Measurements from ENCODE around the gene TFDP2. TPM values are rescaled to one million over a fixed set of nuclear protein-coding genes. Genes with fewer than 3 reads are reported as not detected.
A peak's percentile ranks its signal among the peaks of the same experiment; 100 is the strongest.

Gene TFDP2
- total and polyA plus RNA-seq, 2 donors from 2014 or later, result 38.7 to 50.6 TPM

DNA sequence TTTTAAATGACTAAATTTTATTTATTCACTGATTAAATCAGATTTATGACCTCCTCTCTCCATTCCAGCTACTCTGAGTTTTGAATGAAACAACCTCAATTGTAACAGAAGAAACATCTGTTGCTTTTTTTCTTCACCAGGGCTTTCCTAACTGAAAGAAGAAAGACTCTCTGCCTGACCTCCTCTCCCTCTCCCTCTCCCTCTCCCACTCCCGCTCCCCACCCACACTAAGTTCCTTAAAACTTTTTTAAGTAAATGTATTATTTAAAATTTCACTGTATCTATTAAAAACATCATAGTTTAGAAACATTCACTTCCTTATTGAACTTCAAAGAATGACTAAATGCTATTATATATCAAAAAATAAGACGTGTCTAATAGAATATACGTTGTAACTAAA, 122.0 kb downstream of the TFDP2 start:
- peak overlapping the region in 1 of 2 donors; percentile 66 for H3K27ac ChIP-seq (ENCODE audit: low read depth in 2 of 2, low read length in 2 of 2)
- DNase-seq, result peak in 2 of 5 donors; percentile 43 to 48
- intact Hi-C loops (cut with DNase I), result no loop called here

DNA sequence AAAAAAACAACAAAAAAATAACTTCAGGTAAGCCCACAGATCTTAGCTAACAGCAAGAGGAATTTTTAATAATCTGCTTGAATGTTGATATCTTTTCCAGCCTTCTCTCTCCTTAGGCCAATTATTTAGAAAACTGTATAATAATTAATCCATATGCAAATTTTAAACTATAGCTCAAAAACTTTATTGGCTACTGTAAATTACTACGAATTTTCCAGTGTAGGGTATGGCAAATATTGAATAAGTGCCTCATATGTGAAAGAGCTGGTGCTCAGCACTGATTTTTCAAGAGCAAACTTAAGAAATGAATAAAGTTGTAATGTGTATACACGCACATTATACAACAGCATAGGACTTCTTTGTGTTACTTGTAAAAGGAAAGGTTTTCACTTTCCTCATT, 123.0 kb downstream of the TFDP2 start:
- Histone ChIP-seq H3K9me3 (ENCODE audit: control insufficient read depth in 2 of 3, insufficient read depth in 1 of 3, low read length in 3 of 3) (no peaks in the 10 kb centered on the region), H3K9ac (ENCODE audit: low read length in 3 of 3) (no peak overlapping the region), H3K27me3 (ENCODE audit: control insufficient read depth, insufficient read depth, low read length) (no peaks in the 10 kb centered on the region), H3K27ac (ENCODE audit: low read depth in 2 of 2, low read length in 2 of 2) (no peak overlapping the region), H3K4me3 (ENCODE audit: low read length in 3 of 3) (peak overlapping the region in 2 of 3 donors; percentile 4 to 80), H3K4me1 (ENCODE audit: control insufficient read depth in 2 of 3, insufficient read depth in 2 of 3, low read depth in 1 of 3, low read length in 3 of 3) (peaks cover 0 to 8% (median 3%) of the 10 kb centered on the region in 3 donors), H3K36me3 (ENCODE audit: control insufficient read depth in 2 of 3, insufficient read depth in 3 of 3, low read length in 3 of 3) (no peaks in the 10 kb centered on the region)
- FAIRE-seq (no peak), DNase-seq (no peak)
- TF ChIP-seq, protein P1, sequence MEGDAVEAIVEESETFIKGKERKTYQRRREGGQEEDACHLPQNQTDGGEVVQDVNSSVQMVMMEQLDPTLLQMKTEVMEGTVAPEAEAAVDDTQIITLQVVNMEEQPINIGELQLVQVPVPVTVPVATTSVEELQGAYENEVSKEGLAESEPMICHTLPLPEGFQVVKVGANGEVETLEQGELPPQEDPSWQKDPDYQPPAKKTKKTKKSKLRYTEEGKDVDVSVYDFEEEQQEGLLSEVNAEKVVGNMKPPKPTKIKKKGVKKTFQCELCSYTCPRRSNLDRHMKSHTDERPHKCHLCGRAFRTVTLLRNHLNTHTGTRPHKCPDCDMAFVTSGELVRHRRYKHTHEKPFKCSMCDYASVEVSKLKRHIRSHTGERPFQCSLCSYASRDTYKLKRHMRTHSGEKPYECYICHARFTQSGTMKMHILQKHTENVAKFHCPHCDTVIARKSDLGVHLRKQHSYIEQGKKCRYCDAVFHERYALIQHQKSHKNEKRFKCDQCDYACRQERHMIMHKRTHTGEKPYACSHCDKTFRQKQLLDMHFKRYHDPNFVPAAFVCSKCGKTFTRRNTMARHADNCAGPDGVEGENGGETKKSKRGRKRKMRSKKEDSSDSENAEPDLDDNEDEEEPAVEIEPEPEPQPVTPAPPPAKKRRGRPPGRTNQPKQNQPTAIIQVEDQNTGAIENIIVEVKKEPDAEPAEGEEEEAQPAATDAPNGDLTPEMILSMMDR (IDR thresholded peaks at IDR 0.05; ENCODE audit: borderline replicate concordance, extremely low read depth, insufficient read depth), result no peak
- intact Hi-C loops (cut with DNase I), result no loop called here

More for the DNA sequence above, 122.0 kb downstream of the TFDP2 start:
- no peaks in the 10 kb centered on the region for H3K27me3 ChIP-seq (ENCODE audit: control insufficient read depth, insufficient read depth, low read length)
- TF ChIP-seq, protein P1 (IDR thresholded peaks at IDR 0.05; ENCODE audit: borderline replicate concordance, extremely low read depth, insufficient read depth), result no peak
- H3K36me3 ChIP-seq (ENCODE audit: control insufficient read depth in 2 of 3, insufficient read depth in 3 of 3, low read length in 3 of 3), result no peaks in the 10 kb centered on the region
- peak overlapping the region; percentile 38 to 91 (median 53) for H3K9ac ChIP-seq (ENCODE audit: low read length in 3 of 3)
- H3K4me1 ChIP-seq (ENCODE audit: control insufficient read depth in 2 of 3, insufficient read depth in 2 of 3, low read depth in 1 of 3, low read length in 3 of 3), result peaks cover 0 to 3% (median 2%) of the 10 kb centered on the region in 3 donors
- no peaks in the 10 kb centered on the region for H3K9me3 ChIP-seq (ENCODE audit: control insufficient read depth in 2 of 3, insufficient read depth in 1 of 3, low read length in 3 of 3)
- peak overlapping the region; percentile 69 to 95 (median 80) for H3K4me3 ChIP-seq (ENCODE audit: low read length in 3 of 3)
- peak; percentile 65 for FAIRE-seq

DNA sequence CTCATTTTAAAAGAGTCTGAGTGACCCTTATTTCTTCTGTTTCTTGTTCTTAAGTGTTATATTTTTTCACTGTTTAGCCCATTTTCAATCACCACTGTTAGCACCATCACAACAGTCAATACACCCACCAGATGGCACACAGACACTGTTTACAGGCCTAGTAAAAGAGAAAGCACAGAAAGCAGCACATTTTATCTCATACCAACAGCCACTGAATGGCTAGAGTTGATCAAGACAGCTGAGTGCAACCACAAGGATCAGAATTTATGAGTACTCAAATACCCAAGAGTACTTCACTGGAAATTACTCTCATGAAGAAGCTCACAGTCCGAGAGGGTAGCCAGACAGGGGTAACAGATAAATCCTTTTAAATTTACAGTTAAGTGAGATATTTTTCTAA, 127.0 kb downstream of the TFDP2 start:
- DNase-seq, result peak in 1 of 5 donors; percentile 30
- no peak overlapping the region for H3K27ac ChIP-seq (ENCODE audit: low read depth in 2 of 2, low read length in 2 of 2)
- TF ChIP-seq, protein P1 (IDR thresholded peaks at IDR 0.05; ENCODE audit: borderline replicate concordance, extremely low read depth, insufficient read depth), result no peak
- peak overlapping the region in 1 of 3 donors; percentile 55 for H3K9ac ChIP-seq (ENCODE audit: low read length in 3 of 3)
- FAIRE-seq, result no peak
- intact Hi-C loops (cut with DNase I), result no loop called here
- no peak overlapping the region for H3K4me3 ChIP-seq (ENCODE audit: low read length in 3 of 3)
- H3K36me3 ChIP-seq (ENCODE audit: control insufficient read depth in 2 of 3, insufficient read depth in 3 of 3, low read length in 3 of 3), result no peaks in the 10 kb centered on the region
- no peaks in the 10 kb centered on the region for H3K9me3 ChIP-seq (ENCODE audit: control insufficient read depth in 2 of 3, insufficient read depth in 1 of 3, low read length in 3 of 3)
- no peaks in the 10 kb centered on the region for H3K27me3 ChIP-seq (ENCODE audit: control insufficient read depth, insufficient read depth, low read length)
- H3K4me1 ChIP-seq (ENCODE audit: control insufficient read depth in 2 of 3, insufficient read depth in 2 of 3, low read depth in 1 of 3, low read length in 3 of 3), result peaks cover 0 to 14% (median 3%) of the 10 kb centered on the region in 3 donors

DNA sequence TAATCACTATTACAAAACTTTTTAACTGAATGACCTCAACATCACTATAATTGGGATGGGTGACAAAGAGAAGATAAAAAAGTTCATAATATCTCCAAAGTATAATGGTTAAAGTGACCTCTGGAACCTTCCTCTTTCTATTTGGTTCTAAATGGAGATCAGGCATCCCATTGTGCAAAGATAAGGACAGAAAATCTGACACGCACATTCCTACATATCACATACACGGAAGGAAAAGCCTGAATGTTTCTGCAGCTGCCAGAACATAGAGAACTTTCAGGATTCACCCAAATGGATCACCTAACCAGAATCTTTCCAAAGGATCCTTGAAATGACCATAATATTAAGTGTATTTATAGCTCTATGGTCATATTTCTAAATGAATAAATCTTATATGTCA, 128.2 kb downstream of the TFDP2 start:
- Histone ChIP-seq H3K4me1 (ENCODE audit: control insufficient read depth in 2 of 3, insufficient read depth in 2 of 3, low read depth in 1 of 3, low read length in 3 of 3) (peaks cover 0 to 14% (median 0%) of the 10 kb centered on the region in 3 donors), H3K9me3 (ENCODE audit: control insufficient read depth in 2 of 3, insufficient read depth in 1 of 3, low read length in 3 of 3) (no peaks in the 10 kb centered on the region), H3K4me3 (ENCODE audit: low read length in 3 of 3) (no peak overlapping the region), H3K36me3 (ENCODE audit: control insufficient read depth in 2 of 3, insufficient read depth in 3 of 3, low read length in 3 of 3) (no peaks in the 10 kb centered on the region), H3K27me3 (ENCODE audit: control insufficient read depth, insufficient read depth, low read length) (no peaks in the 10 kb centered on the region), H3K27ac (ENCODE audit: low read depth in 2 of 2, low read length in 2 of 2) (no peak overlapping the region), H3K9ac (ENCODE audit: low read length in 3 of 3) (no peak overlapping the region)
- no peak for FAIRE-seq
- intact Hi-C loops (cut with DNase I), result no loop called here
- TF ChIP-seq, protein P1 (IDR thresholded peaks at IDR 0.05; ENCODE audit: borderline replicate concordance, extremely low read depth, insufficient read depth), result no peak
- no peak for DNase-seq

Measured in kidney (tissue), 14 donors.